BLaER1 (cell line): ENCODE data around the gene ATP10B.
"Not testable (repeated sequence)": the region's sequence is repeated elsewhere in the genome, so short reads cannot be mapped to it uniquely, and the experiment has no call there.

Source experiments
- H3K27ac ChIP-seq: shearing (Covaris generic); formaldehyde crosslinking; 2 replicates; pipeline ENCODE4 v1.8.1; 2022
- H3K27me3 ChIP-seq: shearing (Covaris generic); formaldehyde crosslinking; 2 replicates; pipeline ENCODE4 v1.8.1; 2022
- H3K36me3 ChIP-seq: shearing (Covaris generic); formaldehyde crosslinking; 2 replicates; pipeline ENCODE4 v1.8.1; 2022
- H3K4me1 ChIP-seq: shearing (Covaris generic); formaldehyde crosslinking; 2 replicates; pipeline ENCODE4 v1.8.1; 2022
- H3K4me2 ChIP-seq: shearing (Covaris generic); formaldehyde crosslinking; 2 replicates; pipeline ENCODE4 v1.8.1; 2022
- H3K4me3 ChIP-seq: shearing (Covaris generic); formaldehyde crosslinking; 2 replicates; pipeline ENCODE4 v1.8.1; 2022
- H3K9ac ChIP-seq: shearing (Covaris generic); formaldehyde crosslinking; 2 replicates; pipeline ENCODE4 v1.8.1; 2022
- H3K9me3 ChIP-seq: shearing (Covaris generic); formaldehyde crosslinking; 2 replicates; pipeline ENCODE4 v1.8.1; 2022
- H4K20me1 ChIP-seq: shearing (Covaris generic); formaldehyde crosslinking; 2 replicates; pipeline ENCODE4 v1.8.1; 2022
- Cebpa-rat ChIP-seq: shearing (Covaris generic); IDR thresholded peaks from 2 replicates; pipeline ENCODE4 v1.8.1; 2022

The ATP10B gene

GRCh38 chr5:160727296-160727997 is 124.6 kb downstream of the ATP10B start:
- Histone ChIP-seq H3K36me3 (no peaks in the 10 kb centered on the region), H3K27me3 (no peaks in the 10 kb centered on the region), H3K4me1 (no peaks in the 10 kb centered on the region), H3K9me3 (no peaks in the 10 kb centered on the region), H3K4me3 (no peak overlapping the region), H3K9ac (no peak overlapping the region), H3K27ac (no peak overlapping the region), H3K4me2 (no peak overlapping the region), H4K20me1 (no peaks in the 10 kb centered on the region)
- TF ChIP-seq Cebpa-rat, result no peak

GRCh38 chr5:160726721-160727120 is 125.3 kb downstream of the ATP10B start:
- H3K27me3 ChIP-seq, result no peaks in the 10 kb centered on the region
- no peaks in the 10 kb centered on the region for H3K36me3 ChIP-seq
- H3K4me2 ChIP-seq, result no peak overlapping the region
- H3K9me3 ChIP-seq, result no peaks in the 10 kb centered on the region
- no peak for TF ChIP-seq Cebpa-rat
- no peak overlapping the region for H3K9ac ChIP-seq
- no peaks in the 10 kb centered on the region for H4K20me1 ChIP-seq
- H3K4me3 ChIP-seq, result no peak overlapping the region
- H3K27ac ChIP-seq, result no peak overlapping the region
- no peaks in the 10 kb centered on the region for H3K4me1 ChIP-seq

DNA sequence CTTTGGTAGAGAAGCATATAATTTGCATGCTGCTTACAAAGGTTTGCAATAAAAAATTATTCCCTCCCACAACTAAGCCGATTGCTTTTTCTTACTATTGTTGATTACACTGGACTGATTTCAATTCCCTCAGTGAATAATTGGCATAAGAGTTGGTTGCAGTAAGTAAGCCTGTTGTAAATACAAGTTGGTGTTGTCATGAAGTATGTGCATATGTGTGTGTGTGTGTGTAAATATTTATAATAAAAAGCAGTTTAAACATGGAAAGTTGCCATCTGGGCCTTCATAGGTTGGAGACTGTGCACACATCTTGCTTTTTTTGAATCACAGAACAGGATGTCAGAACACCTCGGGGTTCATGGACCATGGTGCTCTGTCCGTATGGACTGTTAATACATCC is 131.2 kb downstream of the ATP10B start:
- no peak overlapping the region for H3K4me3 ChIP-seq
- no peak for TF ChIP-seq Cebpa-rat
- H3K4me2 ChIP-seq, result no peak overlapping the region
- no peaks in the 10 kb centered on the region for H3K27me3 ChIP-seq
- no peak overlapping the region for H3K27ac ChIP-seq
- H3K9me3 ChIP-seq, result no peaks in the 10 kb centered on the region
- no peak overlapping the region for H3K9ac ChIP-seq
- H3K36me3 ChIP-seq, result no peaks in the 10 kb centered on the region
- H3K4me1 ChIP-seq, result no peaks in the 10 kb centered on the region
- H4K20me1 ChIP-seq, result no peaks in the 10 kb centered on the region

GRCh38 chr5:160715508-160715907 is 136.5 kb downstream of the ATP10B start:
- H3K27me3 ChIP-seq, H3K9me3 ChIP-seq, H3K4me1 ChIP-seq, H3K27ac ChIP-seq, H4K20me1 ChIP-seq, H3K9ac ChIP-seq, H3K4me3 ChIP-seq, H3K36me3 ChIP-seq, H3K4me2 ChIP-seq: not testable (repeated sequence)

GRCh38 chr5:160703547-160704189 is 148.3 kb downstream of the ATP10B start:
- Histone ChIP-seq H3K27me3 (no peaks in the 10 kb centered on the region), H3K4me3 (no peak overlapping the region), H3K9me3 (peaks cover 23% of the 10 kb centered on the region), H4K20me1 (no peaks in the 10 kb centered on the region), H3K4me2 (no peak overlapping the region), H3K4me1 (no peaks in the 10 kb centered on the region), H3K27ac (no peak overlapping the region), H3K36me3 (no peaks in the 10 kb centered on the region), H3K9ac (no peak overlapping the region)
- TF ChIP-seq Cebpa-rat, result no peak

DNA sequence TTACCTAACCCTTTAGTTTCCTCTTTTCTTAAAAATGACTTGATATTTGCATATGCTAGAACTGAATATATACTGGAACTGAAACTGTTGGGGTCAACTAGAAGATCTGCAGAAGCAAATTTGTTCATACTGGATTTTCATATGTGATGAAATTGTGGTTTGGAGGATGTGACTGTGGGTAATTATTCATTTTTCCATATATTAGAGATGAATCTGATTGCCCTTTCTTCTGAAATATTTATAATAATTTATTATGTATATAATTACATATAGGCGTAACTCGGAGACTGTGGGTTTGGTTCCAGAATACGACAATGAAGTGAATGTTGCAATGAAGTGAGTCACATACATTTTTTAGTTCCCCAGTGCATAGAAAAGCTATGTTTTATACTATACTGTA is 149.1 kb downstream of the ATP10B start:
- Histone ChIP-seq H3K4me2 (no peak overlapping the region), H4K20me1 (no peaks in the 10 kb centered on the region), H3K36me3 (no peaks in the 10 kb centered on the region), H3K27ac (no peak overlapping the region), H3K9ac (no peak overlapping the region), H3K4me1 (no peaks in the 10 kb centered on the region), H3K27me3 (no peaks in the 10 kb centered on the region), H3K4me3 (no peak overlapping the region), H3K9me3 (peaks cover 23% of the 10 kb centered on the region)
- no peak for TF ChIP-seq Cebpa-rat

GRCh38 chr5:160702311-160702803 is 149.7 kb downstream of the ATP10B start:
- TF ChIP-seq Cebpa-rat, result no peak
- Histone ChIP-seq H3K4me3 (no peak overlapping the region), H3K36me3 (no peaks in the 10 kb centered on the region), H3K27me3 (no peaks in the 10 kb centered on the region), H3K4me2 (no peak overlapping the region), H3K27ac (no peak overlapping the region), H3K9me3 (peaks cover 23% of the 10 kb centered on the region), H4K20me1 (no peaks in the 10 kb centered on the region), H3K9ac (no peak overlapping the region), H3K4me1 (no peaks in the 10 kb centered on the region)

DNA sequence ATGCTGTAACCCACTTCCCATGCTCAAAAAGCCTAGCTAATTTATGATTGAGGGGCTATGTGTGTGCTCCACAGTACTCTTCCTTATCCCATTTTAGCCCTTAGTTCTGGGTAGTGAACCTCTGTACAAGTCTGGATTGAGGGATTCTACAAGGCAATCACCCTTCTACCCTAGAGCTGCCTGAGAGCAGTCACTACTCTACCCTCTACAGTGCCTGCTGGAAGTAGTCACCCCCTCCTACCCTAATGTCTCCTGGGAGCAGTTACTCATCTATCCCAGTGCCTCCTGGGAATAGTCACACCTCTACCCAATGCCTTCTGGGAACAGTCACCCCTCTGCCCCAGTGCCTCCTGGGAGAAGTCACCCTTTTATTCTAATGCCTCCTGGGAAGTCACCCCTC is 150.6 kb downstream of the ATP10B start:
- no peak overlapping the region for H3K27ac ChIP-seq
- no peak overlapping the region for H3K4me3 ChIP-seq
- no peak for TF ChIP-seq Cebpa-rat
- no peaks in the 10 kb centered on the region for H4K20me1 ChIP-seq
- H3K9me3 ChIP-seq, result peaks cover 23% of the 10 kb centered on the region
- H3K36me3 ChIP-seq, result no peaks in the 10 kb centered on the region
- H3K4me1 ChIP-seq, result no peaks in the 10 kb centered on the region
- no peak overlapping the region for H3K4me2 ChIP-seq
- H3K27me3 ChIP-seq, result no peaks in the 10 kb centered on the region
- H3K9ac ChIP-seq, result no peak overlapping the region

DNA sequence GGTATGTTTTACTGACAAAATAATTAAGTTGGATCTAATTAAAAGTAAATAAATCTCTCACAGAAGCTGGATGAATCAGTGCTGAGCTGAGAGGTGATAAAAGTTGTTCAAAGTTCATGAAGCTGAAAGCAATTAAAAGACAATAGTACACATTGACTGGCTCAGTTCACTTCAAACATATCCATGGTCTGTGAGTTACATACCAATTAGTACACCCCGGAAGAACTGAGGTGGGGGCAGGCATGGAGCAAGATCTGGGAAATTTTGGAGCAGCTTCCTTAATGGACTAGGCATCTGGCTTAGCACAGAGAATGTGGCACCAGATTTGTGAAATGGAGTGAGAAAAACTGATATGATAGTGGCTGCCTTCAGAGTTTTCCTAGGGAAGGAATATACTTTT is 152.7 kb downstream of the ATP10B start:
- no peak overlapping the region for H3K9ac ChIP-seq
- peaks cover 9% of the 10 kb centered on the region for H3K9me3 ChIP-seq
- H3K4me3 ChIP-seq, result no peak overlapping the region
- peaks cover 10% of the 10 kb centered on the region for H3K4me1 ChIP-seq
- no peaks in the 10 kb centered on the region for H3K27me3 ChIP-seq
- no peak for TF ChIP-seq Cebpa-rat
- H3K27ac ChIP-seq, result no peak overlapping the region
- H4K20me1 ChIP-seq, result no peaks in the 10 kb centered on the region
- no peaks in the 10 kb centered on the region for H3K36me3 ChIP-seq
- H3K4me2 ChIP-seq, result no peak overlapping the region

- Histone ChIP-seq H3K27me3 (no peaks in the 10 kb centered on the region), H3K9me3 (no peaks in the 10 kb centered on the region), H3K27ac (no peak overlapping the region), H3K4me1 (peaks cover 10% of the 10 kb centered on the region), H4K20me1 (no peaks in the 10 kb centered on the region), H3K36me3 (no peaks in the 10 kb centered on the region), H3K9ac (no peak overlapping the region), H3K4me2 (no peak overlapping the region), H3K4me3 (no peak overlapping the region)
- TF ChIP-seq Cebpa-rat, result no peak
Observed at GRCh38 chr5:160697281-160697680, 154.7 kb downstream of the ATP10B start.
